HepG2 (cell line): ENCODE measurements around the gene VSIG10L. TPM values are rescaled to one million over a fixed set of nuclear protein-coding genes. Genes with fewer than 3 reads are reported as not detected.

Experiments
- FOXJ3 ChIP-seq: sonication (generic); formaldehyde crosslinking; IDR thresholded peaks from 2 replicates; pipeline ENCODE4 v1.4.0; 2020; ENCODE audit warnings: missing genetic modification reagents, mild to moderate bottlenecking, borderline replicate concordance
- HDAC1 ChIP-seq: sonication (generic); formaldehyde crosslinking; IDR thresholded peaks from 2 replicates; pipeline ENCODE4 v1.5.1; 2020; ENCODE audit warnings: mild to moderate bottlenecking, missing genetic modification reagents
- IRF1 ChIP-seq: sonication (generic); formaldehyde crosslinking; IDR thresholded peaks from 2 replicates; pipeline ENCODE4 v1.4.0; 2020; ENCODE audit warnings: low read depth, mild to moderate bottlenecking, missing genetic modification reagents
- KDM6A ChIP-seq: IDR thresholded peaks from 2 replicates; pipeline ENCODE4 v1.6.1; 2016; ENCODE audit warnings: low read depth
- LCORL ChIP-seq, 2 experiments: fragments of 450-650 bp in 1 of 2; sonication (generic) in 1 of 2; formaldehyde crosslinking in 1 of 2; IDR thresholded peaks; 2 replicates each; pipeline versions ENCODE4 v1.5.0 to v1.6.1; 2017 to 2020; ENCODE audit warnings: antibody characterized with exemption in 1 of 2, missing genetic modification reagents in 1 of 2
- PATZ1 ChIP-seq: sonication (generic); formaldehyde crosslinking; IDR thresholded peaks from 2 replicates; pipeline ENCODE4 v1.4.0; 2020; ENCODE audit warnings: missing genetic modification reagents
- REL ChIP-seq: sonication (generic); formaldehyde crosslinking; conservative IDR thresholded peaks from 2 replicates; pipeline ENCODE4 v1.8.0; 2022; ENCODE audit warnings: mild to moderate bottlenecking, missing genetic modification reagents, moderate library complexity
- RFX3 ChIP-seq: IDR thresholded peaks from 2 replicates; pipeline ENCODE4 v1.6.1; 2016; ENCODE audit warnings: missing biosample characterization, missing genetic modification reagents
- RNF2 ChIP-seq: fragments of 450-650 bp; conservative IDR thresholded peaks from 2 replicates; pipeline ENCODE4 v1.6.1; 2016; ENCODE audit warnings: low read depth
- RXRA ChIP-seq: sonication (generic); formaldehyde crosslinking; IDR thresholded peaks from 2 replicates; pipeline ENCODE4 v1.5.1; 2020; ENCODE audit warnings: missing genetic modification reagents
- SNRNP70 ChIP-seq: fragments of 200-400 bp; formaldehyde crosslinking; IDR thresholded peaks from 2 replicates; pipeline ENCODE4 v1.6.1; 2017; ENCODE audit warnings: mild to moderate bottlenecking, low read depth, low read length, moderate library complexity
- ZBTB38 ChIP-seq: sonication (generic); formaldehyde crosslinking; IDR thresholded peaks from 2 replicates; pipeline ENCODE4 v1.5.1; 2020; ENCODE audit warnings: mild to moderate bottlenecking, missing genetic modification reagents
- ZBTB40 ChIP-seq, 2 experiments: fragments of 450-650 bp in 1 of 2; sonication (generic) in 1 of 2; formaldehyde crosslinking in 1 of 2; IDR thresholded peaks; 2 replicates each; pipeline versions ENCODE4 v1.6.1 to v1.8.0; 2016 to 2022; ENCODE audit warnings: antibody characterized with exemption in 1 of 2, mild to moderate bottlenecking in 1 of 2, missing genetic modification reagents in 1 of 2
- ZFP90 ChIP-seq: sonication (generic); formaldehyde crosslinking; IDR thresholded peaks from 2 replicates; pipeline ENCODE4 v1.8.0; 2022; ENCODE audit warnings: missing genetic modification reagents, mild to moderate bottlenecking, inconsistent platforms, borderline replicate concordance
- ZMYM3 ChIP-seq: sonication (generic); formaldehyde crosslinking; IDR thresholded peaks from 2 replicates; pipeline ENCODE4 v1.5.1; 2020; ENCODE audit warnings: mild to moderate bottlenecking, missing genetic modification reagents
- ZNF326 ChIP-seq: sonication (generic); formaldehyde crosslinking; IDR thresholded peaks from 2 replicates; pipeline ENCODE4 v1.4.0; 2020; ENCODE audit warnings: missing genetic modification reagents, borderline replicate concordance
- ZNF792 ChIP-seq: IDR thresholded peaks from 2 replicates; pipeline ENCODE4 v1.6.1; 2016
- polyA plus RNA-seq, 8 experiments: library from polyadenylated mRNA; depleted of rRNA in 3 of 8; stranded (reverse) in 7 of 8; unstranded in 1 of 8; fragments of >200 nt; fragmentation: Illumina TruSeq in 4 of 8; extraction: Trizol in 4 of 8; gene quantifications; 2 replicates each; pipeline versions ENCODE4 v1.2.1 to v1.2.3, GENCODE V29; 2011 to 2016; ENCODE audit warnings: low read depth in 4 of 8, missing spikeins in 1 of 8, mixed read lengths in 1 of 8; ENCODE audit not compliant: insufficient read depth in 1 of 8
- total RNA-seq, 5 experiments: library from RNA; depleted of rRNA; stranded (reverse); fragments of >200 nt; fragmentation: Illumina TruSeq; extraction: Trizol; gene quantifications; 2 replicates each; pipeline ENCODE4 v1.2.3, GENCODE V29; 2016; ENCODE audit warnings: low read depth in 1 of 5

The VSIG10L gene
- total and polyA plus RNA-seq, 2 of the 13 experiments (the other 11 are each of a cell fraction or from before 2014, with no cell fraction given) = 2.7 to 8.5 TPM

- TF ChIP-seq RFX3 = no peak
- no peak for TF ChIP-seq SNRNP70
- TF ChIP-seq ZNF326 (CRISPR knock-in tag) = no peak
- TF ChIP-seq KDM6A (CRISPR knock-in tag) = no peak
- peak; percentile 57; the same call in 1 of the 2 replicates for TF ChIP-seq RXRA (CRISPR knock-in tag)
- TF ChIP-seq PATZ1 (CRISPR knock-in tag) = peak; percentile 67; the same call in 1 of the 2 replicates
- TF ChIP-seq LCORL (IDR thresholded peaks at IDR 0.05) = no peak
- TF ChIP-seq LCORL (CRISPR knock-in tag; IDR thresholded peaks at IDR 0.05) = peak; percentile 64; the same call in 1 of the 2 replicates
- TF ChIP-seq ZNF792 (CRISPR knock-in tag) = 0 out of 2 replicates have a peak, but pooled peaks have one; percentile 40
- TF ChIP-seq ZMYM3 (CRISPR knock-in tag) = 0 out of 2 replicates have a peak, but pooled peaks have one; percentile 32
- TF ChIP-seq ZBTB38 (CRISPR knock-in tag) = peak; percentile 87; the same call in 1 of the 2 replicates
- no peak for TF ChIP-seq ZFP90 (CRISPR knock-in tag)
- no peak for TF ChIP-seq RNF2
- TF ChIP-seq ZBTB40 (IDR thresholded peaks at IDR 0.05) = no peak
- TF ChIP-seq ZBTB40 (CRISPR knock-in tag; IDR thresholded peaks at IDR 0.05) = peak; percentile 37; the same call in 1 of the 2 replicates
- TF ChIP-seq FOXJ3 (CRISPR knock-in tag) = no peak
- peak; percentile 66 for TF ChIP-seq HDAC1 (CRISPR knock-in tag)
- no peak for TF ChIP-seq REL (CRISPR knock-in tag)
- no peak for TF ChIP-seq IRF1 (CRISPR knock-in tag)
Measured at GRCh38 chr19:51387924-51388389, 46.0 kb upstream of the VSIG10L start, which contains the start of gene LIM2 (continued).
